SK-N-MC (cell line): ENCODE measurements around the gene BMS1.
"Not testable (repeated sequence)": the region's sequence is repeated elsewhere in the genome, so short reads cannot be mapped to it uniquely, and the experiment has no call there.

Source experiments
- EZH2 ChIP-seq: fragments of 200-600 bp; sonication (generic); IDR thresholded peaks from one replicate; pipeline ENCODE4 v1.6.1; 2017; ENCODE audit warnings: antibody characterized with exemption
- POLR2AphosphoS5 ChIP-seq: IDR thresholded peaks from 2 replicates; pipeline ENCODE4 v1.6.1; 2012; ENCODE audit warnings: mild to moderate bottlenecking, low read depth, low read length, borderline replicate concordance

DNA sequence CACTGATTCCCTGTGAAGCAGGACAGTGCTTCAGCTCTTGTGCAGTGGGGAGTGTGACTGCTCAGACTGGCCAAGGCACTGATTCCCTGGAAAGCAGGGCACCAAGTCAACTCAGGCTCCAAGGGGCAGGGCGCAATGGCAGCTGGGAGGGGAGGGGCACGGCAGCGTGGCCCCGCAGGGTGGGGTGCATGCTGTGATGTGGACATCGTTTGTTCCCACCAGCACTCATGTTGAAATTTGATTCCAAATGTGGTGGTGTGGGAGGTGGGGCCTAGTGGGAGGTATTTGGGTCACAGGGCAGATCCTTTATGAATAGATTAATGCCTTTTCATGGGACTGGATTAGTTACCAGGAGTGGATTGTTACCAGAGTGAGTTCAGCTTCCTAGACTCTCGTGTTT is 44.2 kb downstream of the BMS1 start:
- TF ChIP-seq POLR2AphosphoS5, EZH2: not testable (repeated sequence)
